Frontal cortex (tissue), 4 donors: ENCODE measurements around the gene PRPSAP1. TPM values are rescaled to one million over a fixed set of nuclear protein-coding genes. Genes with fewer than 3 reads are reported as not detected.
"Not testable (repeated sequence)": the region's sequence is repeated elsewhere in the genome, so short reads cannot be mapped to it uniquely, and the experiment has no call there.

ENCODE experiments used
- DNase-seq, 2 donors: peaks; one replicate each; pipeline ENCODE4 v3.0.0; 2012; ENCODE audit warnings: low spot score in 2 of 2
- FAIRE-seq: peaks from 2 replicates; lab custom pipeline; 2012; peaks lifted over from hg19 to GRCh38; lab: Jason Lieb, UNC
- total RNA-seq: library from RNA; depleted of rRNA; stranded (reverse); fragments of >200 nt; gene quantifications from one replicate; pipeline ENCODE4 v1.2.3, GENCODE V29; 2014
- donor health status: control.
- donor health status: control.
- donor health status: control.

PRPSAP1 gene
- total RNA-seq, 1 donor from 2014 or later: 52.2 TPM

- no peak for DNase-seq
- no peak for FAIRE-seq
These were observed 11.7 kb upstream of the PRPSAP1 start for GRCh38 chr17:76365256-76365903.

- DNase-seq (no peak), FAIRE-seq (no peak)
These were observed 9.6 kb upstream of the PRPSAP1 start for GRCh38 chr17:76363107-76363842.

- FAIRE-seq (no peak), DNase-seq (no peak)
These were observed 6.7 kb upstream of the PRPSAP1 start for GRCh38 chr17:76360461-76360860.

GRCh38 chr17:76359776-76360175, 6.1 kb upstream of the PRPSAP1 start:
- not testable (repeated sequence) for FAIRE-seq, DNase-seq

GRCh38 chr17:76359375-76359774, 5.7 kb upstream of the PRPSAP1 start:
- DNase-seq: no peak
- FAIRE-seq: no peak

- FAIRE-seq: no peak
- no peak for DNase-seq
These were observed 4.0 kb upstream of the PRPSAP1 start for GRCh38 chr17:76357597-76358158.

- no peak for FAIRE-seq
These were observed 3.2 kb upstream of the PRPSAP1 start for GRCh38 chr17:76356803-76357456.

GRCh38 chr17:76354747-76355310, 1.1 kb upstream of the PRPSAP1 start:
- DNase-seq (no peak), FAIRE-seq (no peak)

More at GRCh38 chr17:76356803-76357456, 3.2 kb upstream of the PRPSAP1 start:
- no peak for DNase-seq

- peak in 1 of 2 donors; percentile 29 for DNase-seq
- no peak for FAIRE-seq
These were observed 607 bp upstream of the PRPSAP1 start for GRCh38 chr17:76354317-76354729.

- no peak for FAIRE-seq
- DNase-seq: peak in 1 of 2 donors; percentile 67
These were observed 615 bp downstream of the PRPSAP1 start for GRCh38 chr17:76353004-76353598.

- DNase-seq (no peak), FAIRE-seq (no peak)
These were observed 2.1 kb downstream of the PRPSAP1 start for GRCh38 chr17:76351526-76352071.

GRCh38 chr17:76350463-76350862, 3.3 kb downstream of the PRPSAP1 start:
- FAIRE-seq (no peak), DNase-seq (no peak)

- not testable (repeated sequence) for FAIRE-seq, DNase-seq
These were observed 6.8 kb downstream of the PRPSAP1 start for GRCh38 chr17:76346936-76347335.

GRCh38 chr17:76345377-76345974, 8.2 kb downstream of the PRPSAP1 start:
- FAIRE-seq (no peak), DNase-seq (no peak)

GRCh38 chr17:76343106-76343505, 10.6 kb downstream of the PRPSAP1 start:
- DNase-seq (no peak), FAIRE-seq (no peak)

- DNase-seq (no peak), FAIRE-seq (no peak)
These were observed 12.4 kb downstream of the PRPSAP1 start for GRCh38 chr17:76341301-76341700.

GRCh38 chr17:76337413-76337777, 16.3 kb downstream of the PRPSAP1 start:
- FAIRE-seq (no peak), DNase-seq (no peak)

GRCh38 chr17:76336756-76337412, 16.8 kb downstream of the PRPSAP1 start:
- no peak for FAIRE-seq
- no peak for DNase-seq
